HCT116 (cell line): ENCODE results near the gene TMEM106C. TPM values are rescaled to one million over a fixed set of nuclear protein-coding genes. Genes with fewer than 3 reads are reported as not detected.

Source experiments
- ATAC-seq: fragments of 200-7000 bp; cut with Tn5 transposase; 2 replicates; pipeline ENCODE4 v1.9.1; 2020; ENCODE audit warnings: mild to moderate bottlenecking, moderate library complexity
- Bru-seq: library from RNA; stranded (reverse); fragments of 400-500 nt; gene quantifications from one replicate; lab custom pipeline; 2021; lab: Mats Ljungman, UMichigan
- BruChase-seq, 2 experiments: library from RNA; stranded (reverse); fragments of 400-500 nt; gene quantifications; one replicate each; lab custom pipeline; 2021; lab: Mats Ljungman, UMichigan
- BruUV-seq: library from RNA; stranded (reverse); fragments of 400-500 nt; replicated peaks from 2 replicates; lab custom pipeline; 2021; lab: Mats Ljungman, UMichigan
- CTCF ChIA-PET: fragments of 300-600 bp; sonication (Branson Sonifier 250); formaldehyde crosslinking; loops from one replicate; lab custom pipeline; 2021; ENCODE audit warnings: antibody characterized with exemption; lab: Charles Lee
- POLR2A ChIA-PET: fragments of 300-600, 350-600 bp; sonication (Branson Sonifier 250); formaldehyde crosslinking; loops from one replicate; lab custom pipeline; 2021; ENCODE audit warnings: antibody characterized with exemption; lab: Charles Lee
- RAD21 ChIA-PET, 2 experiments: fragments of 300-600 bp; sonication (Branson Sonifier 250); formaldehyde crosslinking; loops; one replicate each; lab custom pipeline; 2023; ENCODE audit warnings: low total read pairs in 2 of 2; ENCODE audit not compliant: uncharacterized antibody in 2 of 2, unreplicated experiment in 2 of 2, low non-redundant PET in 1 of 2; lab: Charles Lee
- DNase-seq: peaks from one replicate; pipeline ENCODE4 v3.0.0-alpha.2; 2010; ENCODE audit warnings: low read depth, low spot score
- H2AFZ ChIP-seq: fragments of 200-600 bp; shearing (Covaris generic), sonication (generic); 2 replicates; pipeline ENCODE4 v1.6.1; 2017; ENCODE audit warnings: low read depth, mixed run types, mixed read lengths, antibody characterized with exemption, low read length; ENCODE audit not compliant: poor library complexity, severe bottlenecking
- H3K27ac ChIP-seq: 2 replicates; pipeline ENCODE4 v1.5.1; 2012; ENCODE audit warnings: low read depth, low read length
- H3K27me3 ChIP-seq: fragments of 200-600 bp; sonication (generic); 2 replicates; pipeline ENCODE4 v1.6.1; 2016; ENCODE audit warnings: mixed run types, low read length, mixed read lengths; ENCODE audit not compliant: insufficient read depth
- H3K36me3 ChIP-seq, 2 experiments: fragments of 200-500 bp in 1 of 2; fragments of 200-600 bp in 1 of 2; sonication (Bioruptor generic) in 1 of 2; sonication (generic) in 1 of 2; 2 replicates each; pipeline versions ENCODE4 v1.5.1 to v1.6.1; 2014 to 2016; ENCODE audit warnings: low read length in 2 of 2, inconsistent platforms in 1 of 2, mixed read lengths in 1 of 2, mixed run types in 1 of 2; ENCODE audit not compliant: insufficient read depth in 2 of 2, control insufficient read depth in 1 of 2
- H3K4me1 ChIP-seq, 2 experiments: fragments of 200-600 bp in 1 of 2; sonication (generic) in 1 of 2; 2 replicates each; pipeline versions ENCODE4 v1.5.1 to v1.6.1; 2012 to 2017; ENCODE audit warnings: low read length in 2 of 2, inconsistent platforms in 1 of 2, mild to moderate bottlenecking in 1 of 2, mixed read lengths in 1 of 2, mixed run types in 1 of 2, moderate library complexity in 1 of 2; ENCODE audit not compliant: insufficient read depth in 2 of 2, control insufficient read depth in 1 of 2
- H3K4me2 ChIP-seq: fragments of 200-600 bp; sonication (generic); 2 replicates; pipeline ENCODE4 v1.6.1; 2017; ENCODE audit warnings: mixed run types, low read length, mixed read lengths
- H3K4me3 ChIP-seq, 2 experiments: fragments of 200-600 bp in 1 of 2; sonication (generic) in 1 of 2; replicated peaks in 1 of 2; 2 replicates each; pipeline ENCODE4 v1.5.1; 2011 to 2016; ENCODE audit warnings: low read length in 2 of 2, control low read depth in 1 of 2, low read depth in 1 of 2, mild to moderate bottlenecking in 1 of 2, mixed read lengths in 1 of 2, mixed run types in 1 of 2
- H3K79me2 ChIP-seq: fragments of 200-600 bp; sonication (generic); 2 replicates; pipeline ENCODE4 v1.6.1; 2017; ENCODE audit warnings: mild to moderate bottlenecking, mixed run types, low read length, moderate library complexity, mixed read lengths; ENCODE audit not compliant: insufficient read depth
- H3K9ac ChIP-seq: fragments of 200-600 bp; sonication (generic); 2 replicates; pipeline ENCODE4 v1.6.1; 2016; ENCODE audit warnings: low read length, mixed read lengths
- H3K9me2 ChIP-seq: fragments of 200-600 bp; sonication (generic), shearing (Covaris generic); 2 replicates; pipeline ENCODE4 v1.6.1; 2017; ENCODE audit warnings: mixed run types, mild to moderate bottlenecking, moderate library complexity; ENCODE audit not compliant: insufficient read depth
- H3K9me3 ChIP-seq, 2 experiments: fragments of 200-500 bp in 1 of 2; fragments of 200-600 bp in 1 of 2; sonication (Bioruptor generic) in 1 of 2; sonication (generic) in 1 of 2; 2 replicates each; pipeline ENCODE4 v1.6.1; 2014 to 2017; ENCODE audit warnings: low read length in 2 of 2, mixed read lengths in 2 of 2, inconsistent platforms in 1 of 2, low read depth in 1 of 2, mild to moderate bottlenecking in 1 of 2, mixed run types in 1 of 2, moderate library complexity in 1 of 2; ENCODE audit not compliant: control insufficient read depth in 1 of 2, insufficient read depth in 1 of 2
- H4K20me1 ChIP-seq: fragments of 200-600 bp; sonication (generic), shearing (Covaris generic); 2 replicates; pipeline ENCODE4 v1.6.1; 2017; ENCODE audit warnings: mixed run types, mild to moderate bottlenecking, moderate library complexity; ENCODE audit not compliant: insufficient read depth
- CBX3 ChIP-seq: IDR thresholded peaks from 2 replicates; pipeline ENCODE4 v1.6.1; 2012; ENCODE audit warnings: low read depth
- CEBPB ChIP-seq: IDR thresholded peaks from 2 replicates; pipeline ENCODE4 v1.6.1; 2012; ENCODE audit warnings: low read depth
- CTCF ChIP-seq, 3 experiments: fragments of 200-600 bp in 1 of 3; sonication (generic) in 1 of 3; IDR thresholded peaks in 2 of 3; conservative IDR thresholded peaks in 1 of 3; 2 replicates each; pipeline ENCODE4 v1.5.1; 2012 to 2017; ENCODE audit warnings: low read depth in 2 of 3, low read length in 2 of 3, antibody characterized with exemption in 1 of 3, borderline replicate concordance in 1 of 3, control low read depth in 1 of 3, mild to moderate bottlenecking in 1 of 3, mixed read lengths in 1 of 3, mixed run types in 1 of 3, moderate library complexity in 1 of 3; ENCODE audit not compliant: insufficient read depth in 1 of 3
- EGR1 ChIP-seq: IDR thresholded peaks from 2 replicates; pipeline ENCODE4 v1.6.1; 2012; ENCODE audit warnings: low read depth
- ELF1 ChIP-seq: IDR thresholded peaks from 2 replicates; pipeline ENCODE4 v1.6.1; 2012; ENCODE audit warnings: low read depth, borderline replicate concordance
- JUND ChIP-seq: IDR thresholded peaks from 2 replicates; pipeline ENCODE4 v1.6.1; 2012
- MAX ChIP-seq: IDR thresholded peaks from 2 replicates; pipeline ENCODE4 v1.6.1; 2012
- POLR2A ChIP-seq: IDR thresholded peaks from 2 replicates; pipeline ENCODE4 v1.7.0; 2011; ENCODE audit warnings: borderline replicate concordance; ENCODE audit not compliant: insufficient read depth, insufficient read length; ENCODE audit errors: extremely low read depth
- POLR2AphosphoS5 ChIP-seq: IDR thresholded peaks from 2 replicates; pipeline ENCODE4 v1.6.1; 2011; ENCODE audit warnings: mild to moderate bottlenecking, low read depth, low read length, moderate library complexity
- RAD21 ChIP-seq: IDR thresholded peaks from 2 replicates; pipeline ENCODE4 v1.6.1; 2012; ENCODE audit warnings: low read depth, mild to moderate bottlenecking
- REST ChIP-seq: IDR thresholded peaks from 2 replicates; pipeline ENCODE4 v1.6.1; 2012; ENCODE audit warnings: low read depth
- SIN3A ChIP-seq: IDR thresholded peaks from 2 replicates; pipeline ENCODE4 v1.6.1; 2012; ENCODE audit warnings: low read depth
- SP1 ChIP-seq: IDR thresholded peaks from 2 replicates; pipeline ENCODE4 v1.6.1; 2012; ENCODE audit warnings: low read depth
- SRF ChIP-seq: IDR thresholded peaks from 2 replicates; pipeline ENCODE4 v1.6.1; 2012; ENCODE audit warnings: low read depth
- YY1 ChIP-seq: IDR thresholded peaks from 2 replicates; pipeline ENCODE4 v1.6.1; 2011; ENCODE audit warnings: low read length, low read depth, moderate library complexity, mild to moderate bottlenecking; ENCODE audit not compliant: insufficient replicate concordance; ENCODE audit errors: extremely low read depth
- ZBTB33 ChIP-seq: IDR thresholded peaks from 2 replicates; pipeline ENCODE4 v1.6.1; 2011; ENCODE audit warnings: mild to moderate bottlenecking, low read length, moderate library complexity; ENCODE audit not compliant: insufficient replicate concordance; ENCODE audit errors: extremely low read depth
- ZFX ChIP-seq: fragments of 450-650 bp; IDR thresholded peaks from 2 replicates; pipeline ENCODE4 v1.6.1; 2017
- intact Hi-C: fragments of 100-400 bp; cut with micrococcal nuclease; formaldehyde crosslinking; loops from 2 replicates; pipeline ENCODE4 v1.10.0; 2022
- long read RNA-seq: library from polyadenylated mRNA; unstranded; transcript quantifications from one replicate; pipeline ENCODE4 v2.0.0, GENCODE V29; 2021; ENCODE audit not compliant: unreplicated experiment
- polyA plus RNA-seq: library from polyadenylated mRNA; unstranded; fragments of >200 nt; gene quantifications from 2 replicates; pipeline ENCODE4 v1.2.1, GENCODE V29; 2012; ENCODE audit warnings: missing spikeins
- total RNA-seq: library from RNA; stranded (reverse); gene quantifications from one replicate; pipeline ENCODE4 v1.2.1, GENCODE V29; 2021; ENCODE audit not compliant: unreplicated experiment

Gene TMEM106C
- 94.7 TPM for total RNA-seq
- 150 and 158 TPM in 2 replicates for polyA plus RNA-seq
- Bru-seq, nascent RNA: percentile 77 among the genes with signal in this experiment
- BruChase-seq, experiment 1, labeled RNA remaining after a 6-hour chase: percentile 90 among the genes with signal in this experiment
- percentile 89 among the genes with signal in this experiment for BruChase-seq, experiment 2, labeled RNA remaining after a 2-hour chase
- long read RNA-seq, transcript TMEM106C-203 (8 exons, 1,414 nt): minor isoform, 8 of 155 reads
- long read RNA-seq, transcript TMEM106C-201 (8 exons, 1,394 nt): major isoform, 57 of 155 reads
- long read RNA-seq, transcript TMEM106C-202 (8 exons, 1,515 nt): minor isoform, 5 of 155 reads
- long read RNA-seq, transcript TMEM106C-220 (8 exons, 810 nt): minor isoform, 53 of 155 reads
- long read RNA-seq, partial matches to known transcripts: 11 of 155 reads
- long read RNA-seq, other reads (novel, unspliced or antisense): 18 of 155 reads

- Histone ChIP-seq H3K9me2 (no peaks in the 10 kb centered on the region), H3K36me3 (peaks cover 20 to 25% of the 10 kb centered on the region in 2 experiments; a peak in 3 of 4 replicates), H3K9me3 (no peaks in the 10 kb centered on the region), H3K27ac (peak within 1 kb of the TSS; percentile 73), H2AFZ (peak within 1 kb of the TSS; percentile 76), H3K9ac (peak within 1 kb of the TSS; percentile 70), H3K27me3 (no peaks in the 10 kb centered on the region), H3K4me3 (peak within 1 kb of the TSS; percentile 79 to 80), H4K20me1 (no peaks in the 10 kb centered on the region), H3K4me2 (peak within 1 kb of the TSS; percentile 94), H3K4me1 (peaks cover 3 to 13% of the 10 kb centered on the region in 2 experiments; a peak in 3 of 4 replicates), H3K79me2 (no peaks in the 10 kb centered on the region)
- ChIA-PET POLR2A (interaction anchor here (1.0 kb wide), 1 partner anchor 58 kb away, joined by 3 read pairs; no protein-coding TSS in a partner anchor), RAD21 (no interaction called here), CTCF (interaction anchor here (0.8 to 2.0 kb wide), 10 partner anchors 9 to 656 kb away, joined by 3 to 15 read pairs (median 4); partner anchors contain the start of gene VDR)
- BruUV-seq: no TSS peak
- peak; percentile 80 for DNase-seq
- ATAC-seq: peak; percentile 96
- intact Hi-C loops: loop anchor here (2.0 to 5.0 kb wide), 3 partner anchors 59 to 224 kb away; partner anchors contain the start of gene VDR
- TF ChIP-seq ZBTB33 (peak; percentile 13), EGR1 (no peak), YY1 (peak; percentile 55), CBX3 (no peak), MAX (peak; percentile 50; the same call in 1 of the 2 replicates), RAD21 (peak; percentile 67), ELF1 (no peak), ZFX (peak; percentile 56; the same call in 1 of the 2 replicates), POLR2A (peak; percentile 62), CEBPB (no peak), SP1 (no peak), CTCF (IDR thresholded peaks at IDR 0.05 in 2 of 3, conservative IDR thresholded peaks at IDR 0.05 in 1 of 3; ENCODE audit: borderline replicate concordance in 1 of 3, insufficient read depth in 1 of 3, low read depth in 2 of 3, low read length in 2 of 3) (peak; percentile 89 to 96 (median 92)), JUND (no peak), POLR2AphosphoS5 (peak; percentile 73), REST (no peak), SRF (no peak), SIN3A (no peak)
Measured at GRCh38 chr12:47963340-47964040, at the start of gene TMEM106C. TSS of gene TMEM106C (plus strand) at chr12:47963596. CDS start at chr12:47964237, 641 bp downstream.
